ENCODE results near the gene RAF1. TPM values are rescaled to one million over a fixed set of nuclear protein-coding genes. Genes with fewer than 3 reads are reported as not detected.

Gene RAF1
- total and polyA plus RNA-seq, 2 donors (not counting 1 experiment from before 2014, with no cell fraction given), result 84.3 to 126 TPM

- Histone ChIP-seq H4K20me1 (ENCODE audit: control insufficient read depth, insufficient read depth, low read length, poor library complexity, severe bottlenecking) (peaks cover 2% of the 10 kb centered on the region), H3K4me2 (replicated peaks; ENCODE audit: low read depth, low read length, poor library complexity, severe bottlenecking) (peak overlapping the region; percentile 86), H2AFZ (ENCODE audit: insufficient read depth, low read depth, low read length, poor library complexity, severe bottlenecking) (peak overlapping the region; percentile 98), H3K27ac (ENCODE audit: low read length in 2 of 2) (peak overlapping the region; percentile 95 to 98), H3K4me3 (ENCODE audit: control extremely low read depth in 1 of 5, extremely low read depth in 1 of 5, insufficient read depth in 1 of 5, low read depth in 2 of 5, low read length in 4 of 5) (peak overlapping the region; percentile 76 to 99 (median 85)), H3K9ac (ENCODE audit: low read length) (peak overlapping the region; percentile 99), H3K27me3 (replicated peaks in 1 of 4; ENCODE audit: control extremely low read depth in 1 of 4, control insufficient read depth in 3 of 4, insufficient read depth in 4 of 4, low read length in 3 of 4) (no peaks in the 10 kb centered on the region), H3K79me2 (ENCODE audit: control insufficient read depth, insufficient read depth, low read length) (peaks cover 60% of the 10 kb centered on the region), H3K9me3 (ENCODE audit: control extremely low read depth in 1 of 3, control insufficient read depth in 2 of 3, insufficient read depth in 1 of 3, low read length in 2 of 3) (no peaks in the 10 kb centered on the region), H3K36me3 (replicated peaks in 1 of 2; ENCODE audit: control extremely low read depth in 1 of 2, control insufficient read depth in 1 of 2, extremely low read depth in 1 of 2, insufficient read depth in 2 of 2, low read length in 1 of 2) (no peaks in the 10 kb centered on the region), H3K4me1 (ENCODE audit: control insufficient read depth in 2 of 2, insufficient read depth in 2 of 2, low read length in 2 of 2) (peaks cover 33 to 35% of the 10 kb centered on the region in 2 donors)
- no peaks in the 10 kb centered on the region for H3K27me3 Mint-ChIP-seq
- H3K4me3 Mint-ChIP-seq, result peak overlapping the region; percentile 99
- H3K27ac Mint-ChIP-seq, result peak overlapping the region; percentile 99
- DNase-seq, result peak; percentile 50
- TF ChIP-seq EZH2 (IDR thresholded peaks at IDR 0.05; ENCODE audit: borderline replicate concordance, insufficient read depth, low read depth, low read length, poor library complexity, severe bottlenecking) (no peak), CTCF (IDR thresholded peaks at IDR 0.05) (no peak)
- ChIA-PET POLR2A (interaction anchor here (0.6 to 1.7 kb wide), 5 partner anchors 10 to 360 kb away, joined by 3 to 6 read pairs (median 4); partner anchors contain the start of gene RPL32), CTCF (interaction anchor here (1.5 kb wide), 1 partner anchor 179 kb away, joined by 3 read pairs; the partner anchor contains the start of gene RPL32)
- H3K4me1 Mint-ChIP-seq, result peaks cover 50% of the 10 kb centered on the region
- under 1% methylated on average over 26 of the region's 26 CpGs for WGBS (ENCODE audit: insufficient coverage)
- no peaks in the 10 kb centered on the region for H3K9me3 Mint-ChIP-seq (ENCODE audit: insufficient read depth)
- no peak for ATAC-seq (ENCODE audit: low read depth)
- intact Hi-C loops (cut with micrococcal nuclease), result loop anchor here (5.0 to 10.0 kb wide), 4 partner anchors 45 to 1992 kb away; partner anchors contain the start of genes CAND2, CCDC174, LSM3 and XPC
Measured at GRCh38 chr3:12662593-12663400, 1.1 kb downstream of the RAF1 start.

All from B cell (primary cell).